Natural killer cell (primary cell): Measurements from ENCODE around the gene NEMP2. TPM values are rescaled to one million over a fixed set of nuclear protein-coding genes. Genes with fewer than 3 reads are reported as not detected.

Experiments used
- ATAC-seq, 3 donors: fragments of 150-1000 bp in 2 of 3; fragments of 200-7000 bp in 1 of 3; cut with Tn5 transposase; 1 replicate in 1 of 3; 2 replicates in 2 of 3; pipeline ENCODE4 v1.10.0; 2021; ENCODE audit warnings: mild to moderate bottlenecking in 2 of 3, moderate library complexity in 2 of 3
- DNase-seq, 2 donors: peaks; one replicate each; pipeline versions ENCODE4 v3.0.0 to v3.0.0-alpha.2; 2013 to 2021; ENCODE audit warnings: mixed read lengths in 1 of 2
- H3K27ac ChIP-seq: one replicate; pipeline ENCODE4 v1.5.1; 2013; ENCODE audit warnings: mild to moderate bottlenecking, low read length
- H3K27me3 ChIP-seq: one replicate; pipeline ENCODE4 v1.6.1; 2013; ENCODE audit warnings: low read length; ENCODE audit not compliant: control insufficient read depth, insufficient read depth
- H3K36me3 ChIP-seq: one replicate; pipeline ENCODE4 v1.6.1; 2013; ENCODE audit warnings: low read length; ENCODE audit not compliant: control insufficient read depth, insufficient read depth
- H3K4me1 ChIP-seq: one replicate; pipeline ENCODE4 v1.6.1; 2013; ENCODE audit warnings: low read length; ENCODE audit not compliant: control insufficient read depth, insufficient read depth
- H3K4me3 ChIP-seq: one replicate; pipeline ENCODE4 v1.5.1; 2013; ENCODE audit warnings: low read length
- H3K9me3 ChIP-seq: one replicate; pipeline ENCODE4 v1.6.1; 2013; ENCODE audit warnings: low read length; ENCODE audit not compliant: control insufficient read depth, insufficient read depth
- H3K27ac Mint-ChIP-seq, 2 donors: one replicate each; pipeline ENCODE4 v1.8.0; 2022; ENCODE audit warnings: mild to moderate bottlenecking in 2 of 2, mixed read lengths in 2 of 2, moderate library complexity in 1 of 2
- H3K27me3 Mint-ChIP-seq, 2 donors: one replicate each; pipeline ENCODE4 v1.8.0; 2022; ENCODE audit warnings: low read depth in 2 of 2, mixed read lengths in 2 of 2
- H3K36me3 Mint-ChIP-seq: one replicate; pipeline ENCODE4 v1.8.0; 2022; ENCODE audit warnings: mixed read lengths
- H3K4me1 Mint-ChIP-seq, 2 donors: one replicate each; pipeline ENCODE4 v1.8.0; 2022; ENCODE audit warnings: mixed read lengths in 2 of 2
- H3K4me3 Mint-ChIP-seq: one replicate; pipeline ENCODE4 v1.8.0; 2022; ENCODE audit warnings: mild to moderate bottlenecking, moderate library complexity, mixed read lengths
- H3K9me3 Mint-ChIP-seq, 2 donors: one replicate each; pipeline ENCODE4 v1.8.0; 2022; ENCODE audit warnings: mixed read lengths in 2 of 2
- WGBS: methylation state at CpG from one replicate; pipeline ENCODE4 v1.1.7; 2013; ENCODE audit warnings: missing lambda C conversion rate; ENCODE audit not compliant: insufficient coverage; 5-methylcytosine and 5-hydroxymethylcytosine counted together
- intact Hi-C: fragments of 100-400 bp; cut with micrococcal nuclease; formaldehyde crosslinking; loops from one replicate; pipeline ENCODE4 v1.14.2; 2022
- total RNA-seq, 4 donors: library from RNA; stranded (reverse); fragments of 120-200 nt in 1 of 4; gene quantifications; one replicate each; pipeline versions ENCODE4 v1.2.3 to v1.2.4, GENCODE V29; 2013 to 2022
- TF ChIP-seq, protein P1 (sequence below): fragments of 200-600 bp; IDR thresholded peaks from one replicate; pipeline ENCODE4 v1.8.0; 2022; ENCODE audit warnings: antibody characterized with exemption

NEMP2 gene
- total RNA-seq, 3 donors from 2014 or later (not counting 1 experiment from before 2014, with no cell fraction given) = 17.2 to 21.0 (median 18.3) TPM

DNA sequence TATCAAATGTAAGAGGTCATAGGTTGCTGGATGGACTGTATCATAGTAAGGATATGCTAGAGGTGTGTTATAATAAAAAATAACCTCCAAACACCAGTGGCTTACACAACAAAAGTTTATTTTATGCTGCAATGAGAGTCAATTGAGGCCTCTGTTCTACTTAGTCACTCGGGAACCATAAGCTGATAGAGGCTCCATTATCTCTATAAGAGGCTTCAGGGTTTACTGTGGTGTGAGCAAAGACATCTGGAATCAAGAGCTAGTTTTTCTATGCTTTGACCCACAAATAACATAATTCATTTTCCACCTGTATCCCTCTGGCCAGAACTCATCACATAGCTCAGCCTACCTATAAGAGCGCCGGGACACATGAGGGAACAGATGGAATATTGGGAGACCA lies 47.5 kb upstream of the NEMP2 start:
- TF ChIP-seq, protein P1, sequence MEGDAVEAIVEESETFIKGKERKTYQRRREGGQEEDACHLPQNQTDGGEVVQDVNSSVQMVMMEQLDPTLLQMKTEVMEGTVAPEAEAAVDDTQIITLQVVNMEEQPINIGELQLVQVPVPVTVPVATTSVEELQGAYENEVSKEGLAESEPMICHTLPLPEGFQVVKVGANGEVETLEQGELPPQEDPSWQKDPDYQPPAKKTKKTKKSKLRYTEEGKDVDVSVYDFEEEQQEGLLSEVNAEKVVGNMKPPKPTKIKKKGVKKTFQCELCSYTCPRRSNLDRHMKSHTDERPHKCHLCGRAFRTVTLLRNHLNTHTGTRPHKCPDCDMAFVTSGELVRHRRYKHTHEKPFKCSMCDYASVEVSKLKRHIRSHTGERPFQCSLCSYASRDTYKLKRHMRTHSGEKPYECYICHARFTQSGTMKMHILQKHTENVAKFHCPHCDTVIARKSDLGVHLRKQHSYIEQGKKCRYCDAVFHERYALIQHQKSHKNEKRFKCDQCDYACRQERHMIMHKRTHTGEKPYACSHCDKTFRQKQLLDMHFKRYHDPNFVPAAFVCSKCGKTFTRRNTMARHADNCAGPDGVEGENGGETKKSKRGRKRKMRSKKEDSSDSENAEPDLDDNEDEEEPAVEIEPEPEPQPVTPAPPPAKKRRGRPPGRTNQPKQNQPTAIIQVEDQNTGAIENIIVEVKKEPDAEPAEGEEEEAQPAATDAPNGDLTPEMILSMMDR = no peak
- peaks cover 25 to 26% of the 10 kb centered on the region in 2 donors for H3K4me1 Mint-ChIP-seq
- H3K27me3 Mint-ChIP-seq = no peaks in the 10 kb centered on the region
- no peaks in the 10 kb centered on the region for H3K9me3 Mint-ChIP-seq
- Histone ChIP-seq H3K4me3 (no peak overlapping the region), H3K36me3 (no peaks in the 10 kb centered on the region), H3K27me3 (no peaks in the 10 kb centered on the region), H3K9me3 (no peaks in the 10 kb centered on the region), H3K27ac (no peak overlapping the region), H3K4me1 (peaks cover 16% of the 10 kb centered on the region)
- intact Hi-C loops = no loop called here
- ATAC-seq = no peak
- H3K4me3 Mint-ChIP-seq = no peak overlapping the region
- WGBS = 94% methylated on average over 3 of the region's 3 CpGs
- H3K27ac Mint-ChIP-seq = no peak overlapping the region
- no peak for DNase-seq
- H3K36me3 Mint-ChIP-seq = no peaks in the 10 kb centered on the region

DNA sequence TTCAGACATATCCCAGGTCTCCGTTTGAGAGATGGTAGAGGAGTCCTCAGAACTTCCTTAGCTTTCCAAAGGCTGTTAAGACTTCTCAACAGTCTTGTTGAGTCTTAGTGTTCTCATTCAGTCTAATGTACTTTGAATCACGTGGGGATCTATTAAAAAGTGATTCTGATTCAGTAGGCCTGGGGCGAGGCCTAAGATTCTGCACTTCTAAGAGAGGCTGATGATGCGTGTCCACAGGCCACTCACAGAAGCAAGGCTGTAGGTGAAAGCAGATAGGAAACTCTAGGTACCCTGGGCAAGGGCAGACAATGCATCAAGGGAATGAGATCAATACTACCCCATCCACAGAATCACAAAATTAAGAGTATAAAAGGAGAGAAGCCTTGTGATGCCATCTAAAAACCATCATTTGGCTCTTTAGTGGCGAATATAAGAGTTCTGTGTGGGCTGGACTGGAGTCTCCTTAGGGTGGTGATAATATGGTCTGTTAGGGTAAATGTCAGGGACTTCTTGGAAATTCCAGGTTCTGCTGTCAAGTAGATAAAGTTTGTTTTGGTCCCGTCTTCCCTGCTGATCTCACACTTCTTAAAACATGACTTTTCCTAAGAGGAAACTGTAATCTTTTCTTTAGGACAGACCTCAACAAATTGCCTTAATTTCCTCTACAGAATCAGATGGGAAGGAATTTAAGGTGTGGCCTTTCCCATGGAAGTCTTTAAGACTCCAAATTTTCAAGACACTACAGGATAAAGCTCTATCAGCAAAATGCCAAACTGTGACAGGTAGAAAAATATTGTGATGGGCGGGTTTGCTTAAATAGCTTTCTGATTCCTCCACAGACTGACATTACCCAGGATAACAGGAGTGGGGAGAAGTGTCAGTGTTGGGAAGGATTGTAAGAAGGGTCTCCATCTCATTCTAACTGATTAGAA lies 45.7 kb upstream of the NEMP2 start:
- no peaks in the 10 kb centered on the region for H3K36me3 Mint-ChIP-seq
- no peak for DNase-seq
- H3K27ac ChIP-seq = no peak overlapping the region
- no peak for ATAC-seq
- H3K4me1 ChIP-seq = peaks cover 25% of the 10 kb centered on the region
- H3K4me3 ChIP-seq = no peak overlapping the region
- TF ChIP-seq, protein P1 = no peak
- no peaks in the 10 kb centered on the region for H3K27me3 Mint-ChIP-seq
- peaks cover 0 to 2% of the 10 kb centered on the region in 2 donors for H3K9me3 Mint-ChIP-seq
- H3K27me3 ChIP-seq = no peaks in the 10 kb centered on the region
- no peak overlapping the region for H3K4me3 Mint-ChIP-seq
- peaks cover 41 to 43% of the 10 kb centered on the region in 2 donors for H3K4me1 Mint-ChIP-seq
- peak overlapping the region in 1 of 2 donors; percentile 97 for H3K27ac Mint-ChIP-seq
- H3K36me3 ChIP-seq = no peaks in the 10 kb centered on the region
- H3K9me3 ChIP-seq = no peaks in the 10 kb centered on the region
- intact Hi-C loops = no loop called here
- 92% methylated on average over 6 of the region's 7 CpGs for WGBS

DNA sequence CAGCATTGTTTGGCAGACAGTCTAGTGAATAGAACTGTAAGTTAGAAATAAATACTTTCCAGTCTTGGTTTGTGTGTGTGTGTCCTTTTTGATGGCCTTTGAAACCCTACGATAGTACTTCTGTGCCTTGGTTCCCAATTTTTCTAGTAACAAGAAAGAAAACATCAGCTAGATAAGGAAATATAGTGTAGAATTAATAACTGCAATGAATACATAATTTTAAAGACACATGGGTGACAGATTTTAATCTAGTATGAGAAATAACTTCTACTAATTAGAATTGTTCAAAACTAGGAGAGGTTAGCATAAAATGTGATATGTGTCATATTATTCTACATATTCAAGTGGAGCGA lies 44.5 kb upstream of the NEMP2 start:
- Histone ChIP-seq H3K27me3 (no peaks in the 10 kb centered on the region), H3K36me3 (no peaks in the 10 kb centered on the region), H3K4me3 (no peak overlapping the region), H3K27ac (no peak overlapping the region), H3K9me3 (no peaks in the 10 kb centered on the region), H3K4me1 (peaks cover 33% of the 10 kb centered on the region)
- ATAC-seq = no peak
- intact Hi-C loops = no loop called here
- Mint-ChIP-seq H3K36me3 (no peaks in the 10 kb centered on the region), H3K9me3 (peaks cover 0 to 2% of the 10 kb centered on the region in 2 donors), H3K27me3 (no peaks in the 10 kb centered on the region), H3K4me1 (peaks cover 52% of the 10 kb centered on the region in 2 donors), H3K4me3 (peak overlapping the region; percentile 62), H3K27ac (peak overlapping the region; percentile 82 to 97)
- whole genome bisulfite sequencing = 93% methylated on average over 2 of the region's 2 CpGs
- TF ChIP-seq, protein P1 = no peak
- no peak for DNase-seq
